Stimulated activated CD8-positive, alpha-beta memory T cell treated with anti-CD3 and anti-CD28 coated beads, Interleukin-7, amount 100 ng/mL, for 1 hour (primary cell): ENCODE results near the gene KLHL35.

Experiments used
- DNase-seq, 2 donors: peaks; one replicate each; pipeline ENCODE4 v3.0.0-alpha.2; 2020; ENCODE audit warnings: low read depth in 2 of 2

The KLHL35 gene

GRCh38 chr11:75432911-75433321, at the start of gene KLHL35:
TSS of gene KLHL35 (minus strand) at chr11:75433203. CDS start at chr11:75430629, 2,574 bp downstream.
- no peak for DNase-seq

DNA sequence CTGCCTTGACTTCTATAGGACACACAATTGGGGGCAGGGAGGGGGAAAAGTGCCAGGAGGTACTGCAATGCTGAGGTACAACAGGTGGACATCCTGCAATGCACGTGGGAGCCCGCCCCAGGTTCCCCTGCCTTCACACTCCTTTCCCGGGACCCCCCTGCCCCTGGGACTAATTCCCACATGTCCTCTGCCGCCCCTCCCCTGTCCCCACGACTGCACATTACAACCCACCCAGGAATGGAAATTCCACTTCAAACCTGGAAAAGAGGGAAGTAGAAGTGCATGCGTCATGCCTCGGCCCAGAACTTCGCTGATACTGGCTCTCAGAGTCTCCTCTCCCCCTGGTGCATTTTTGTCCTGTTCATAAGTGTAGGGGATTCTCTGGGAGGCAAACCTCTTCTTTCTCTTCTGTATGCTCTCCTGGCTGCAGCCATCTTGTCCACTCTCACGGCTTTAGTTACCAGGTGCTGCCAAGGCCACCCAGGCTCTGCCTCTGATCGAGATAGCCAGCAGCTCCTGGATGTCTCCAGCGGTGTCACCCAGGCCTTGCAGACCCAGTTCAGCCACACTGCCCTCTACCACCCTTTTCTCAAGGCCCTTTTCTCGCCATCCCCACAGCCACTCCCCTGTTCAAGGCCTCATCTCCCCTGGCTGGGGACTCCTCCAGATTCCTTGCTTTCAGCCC, 49.1 kb upstream of the KLHL35 start:
- no peak for DNase-seq

DNA sequence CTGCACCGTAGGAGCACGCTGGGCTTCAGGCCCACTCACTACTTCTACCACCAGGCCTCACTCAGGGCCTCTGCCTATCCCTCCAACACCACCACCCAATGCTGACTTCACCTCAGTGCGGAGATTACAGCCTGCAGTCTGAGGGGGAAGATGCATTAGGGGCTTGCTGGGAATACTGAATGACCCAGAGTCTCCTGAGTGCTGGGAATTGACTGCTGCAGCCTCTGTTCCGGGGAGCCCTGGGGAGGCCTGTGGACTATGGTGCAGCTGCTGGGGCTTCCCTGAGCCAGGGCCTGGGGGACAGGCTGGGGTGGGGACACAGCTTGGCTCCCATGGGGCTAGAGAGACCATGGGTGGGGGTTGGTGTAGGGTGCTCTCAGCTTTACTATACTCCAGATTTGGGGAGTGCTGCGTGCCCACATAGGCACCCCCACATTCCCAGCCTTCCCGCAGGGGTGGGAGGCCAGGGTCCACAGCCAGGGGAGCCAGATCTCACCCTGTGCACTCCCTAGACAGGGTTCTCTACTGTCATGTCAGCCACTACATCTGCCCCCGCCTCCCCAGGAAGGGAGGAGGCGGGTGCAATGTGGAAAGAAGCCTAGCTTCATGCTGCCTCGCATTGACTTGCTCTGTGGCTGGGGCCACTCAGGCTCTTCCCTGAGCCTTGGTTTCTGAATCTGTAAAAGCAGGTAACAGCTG, 48.4 kb upstream of the KLHL35 start:
- DNase-seq: no peak

DNA sequence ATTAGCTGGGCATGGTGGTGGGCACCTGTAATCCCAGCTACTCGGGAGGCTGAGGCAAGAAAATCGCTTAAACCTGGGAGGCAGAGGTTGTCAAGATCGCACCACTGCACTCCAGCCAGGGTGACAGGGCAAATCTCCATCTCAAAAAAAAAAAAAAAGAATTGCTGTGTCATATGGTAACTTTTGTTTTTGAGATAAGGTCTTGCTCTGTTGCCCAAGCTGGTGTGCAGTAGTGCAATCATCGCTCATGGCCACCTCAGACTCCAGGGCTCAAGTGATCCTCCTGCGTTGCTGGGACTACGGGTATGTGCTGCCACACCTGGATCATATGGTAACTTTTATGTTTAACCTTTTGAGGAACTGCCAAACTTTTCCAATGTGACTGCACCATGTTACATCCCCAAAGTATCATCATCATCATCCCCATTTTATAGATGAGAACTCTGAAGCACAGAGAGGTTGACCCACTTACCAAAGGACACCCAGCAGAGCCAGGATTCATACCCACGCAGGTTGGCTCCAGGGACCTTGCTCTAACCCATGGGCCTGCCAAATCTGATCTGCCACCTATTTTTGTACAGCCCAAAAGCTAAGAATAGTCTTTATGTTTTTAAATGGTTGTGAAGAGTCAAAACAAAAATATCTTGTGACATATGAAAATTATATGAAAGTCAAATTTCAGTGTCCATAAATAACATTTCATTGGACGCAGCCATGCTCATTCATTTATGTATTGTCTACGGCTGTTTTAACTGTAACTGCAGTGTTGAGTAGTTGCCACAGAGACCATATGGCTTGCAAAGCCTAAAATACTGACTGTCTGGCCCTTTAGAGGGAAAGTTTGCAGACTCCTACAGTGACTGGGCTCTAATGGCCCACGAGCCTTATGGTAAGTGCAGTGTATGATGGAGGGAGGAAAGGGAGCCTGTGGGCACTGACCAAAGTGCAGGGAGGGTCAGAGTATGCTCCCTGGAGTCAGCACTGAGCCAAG, 47.5 kb upstream of the KLHL35 start:
- DNase-seq: no peak

DNA sequence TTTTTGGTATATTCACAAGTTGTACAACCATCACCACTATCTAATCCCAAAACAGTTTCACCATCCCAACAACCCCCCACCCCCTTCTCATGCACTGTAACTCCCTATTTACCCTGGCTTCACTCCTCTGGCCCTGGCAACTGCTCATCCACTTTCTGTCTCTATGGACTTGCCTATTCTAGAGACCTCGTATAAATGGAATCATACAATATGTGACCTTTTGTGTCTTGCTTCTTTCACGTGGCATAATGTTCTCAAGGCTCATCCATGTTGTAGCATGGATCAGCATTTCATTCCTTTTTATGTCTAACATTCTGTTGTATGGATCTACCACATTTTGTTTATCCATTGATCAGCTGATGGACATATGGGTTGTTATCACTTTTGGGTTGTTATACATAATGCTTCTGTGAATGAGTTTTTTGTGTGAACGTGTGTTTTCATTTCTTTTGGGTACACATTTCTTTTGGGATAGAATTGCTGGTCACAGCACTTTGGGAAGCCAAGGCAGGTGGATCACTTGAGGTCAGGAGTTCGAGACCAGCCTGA, 46.7 kb upstream of the KLHL35 start:
- DNase-seq: no peak

GRCh38 chr11:75478783-75479596, 46.0 kb upstream of the KLHL35 start:
- no peak for DNase-seq

DNA sequence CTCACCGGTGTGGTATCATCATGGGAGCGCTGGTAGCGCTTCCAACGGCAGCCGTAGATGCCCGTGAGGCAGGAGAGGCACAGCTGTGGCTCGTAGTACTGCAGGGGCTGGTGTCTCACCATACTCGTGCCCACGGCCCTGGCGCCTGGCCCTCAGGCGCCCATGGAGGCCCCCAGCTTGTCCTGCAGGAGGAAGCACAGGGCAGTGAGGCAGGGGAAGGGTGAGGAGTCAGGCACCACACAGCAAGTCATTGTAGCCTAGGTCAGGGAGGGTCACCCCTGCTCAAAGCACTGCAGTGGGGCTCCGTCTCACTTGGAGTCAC, 44.6 kb upstream of the KLHL35 start:
- DNase-seq: no peak

DNA sequence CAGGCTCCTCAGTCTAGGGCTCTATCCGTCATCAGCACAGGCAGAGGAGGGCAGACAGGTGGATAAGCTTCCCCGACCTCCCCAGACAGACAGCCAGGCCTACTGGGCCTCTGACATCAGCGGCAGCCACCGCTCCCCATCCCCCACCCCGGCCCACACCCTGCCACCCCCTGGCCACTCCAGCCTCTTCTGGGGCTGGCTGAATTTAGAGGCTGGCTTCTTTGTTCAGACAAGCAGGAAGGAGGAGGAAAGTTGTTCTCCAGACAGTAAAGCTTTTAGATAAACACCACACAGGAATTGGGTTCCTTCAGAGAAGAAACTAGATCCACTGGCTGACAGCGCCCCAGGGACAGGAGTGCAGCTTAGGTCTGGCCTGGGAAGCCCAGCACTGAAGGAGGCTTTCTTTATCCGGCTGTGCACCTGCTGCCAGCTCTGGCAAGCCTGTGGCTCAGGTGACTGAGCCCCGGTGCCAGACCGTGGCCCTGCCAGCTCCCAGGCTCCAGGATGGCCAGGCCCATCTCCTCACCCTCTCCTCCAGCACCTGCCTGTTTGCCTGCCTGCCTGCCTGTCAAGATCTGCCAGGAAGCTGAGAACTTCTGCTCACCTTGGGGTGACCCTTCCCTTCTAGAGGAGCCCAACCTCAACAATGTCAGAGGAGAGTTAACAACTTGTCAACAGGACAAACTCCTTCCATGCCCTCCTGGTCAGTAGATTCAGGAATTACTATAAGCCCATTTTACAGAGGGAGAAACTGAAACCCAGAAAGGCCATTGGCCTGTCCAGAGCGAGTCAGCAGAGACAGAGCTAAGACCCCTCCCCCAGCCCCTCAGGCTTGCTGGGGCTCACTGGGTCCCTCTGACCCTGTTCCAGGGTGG, 44.0 kb upstream of the KLHL35 start:
- DNase-seq: no peak

GRCh38 chr11:75475767-75476650, 43.0 kb upstream of the KLHL35 start:
- DNase-seq: no peak

DNA sequence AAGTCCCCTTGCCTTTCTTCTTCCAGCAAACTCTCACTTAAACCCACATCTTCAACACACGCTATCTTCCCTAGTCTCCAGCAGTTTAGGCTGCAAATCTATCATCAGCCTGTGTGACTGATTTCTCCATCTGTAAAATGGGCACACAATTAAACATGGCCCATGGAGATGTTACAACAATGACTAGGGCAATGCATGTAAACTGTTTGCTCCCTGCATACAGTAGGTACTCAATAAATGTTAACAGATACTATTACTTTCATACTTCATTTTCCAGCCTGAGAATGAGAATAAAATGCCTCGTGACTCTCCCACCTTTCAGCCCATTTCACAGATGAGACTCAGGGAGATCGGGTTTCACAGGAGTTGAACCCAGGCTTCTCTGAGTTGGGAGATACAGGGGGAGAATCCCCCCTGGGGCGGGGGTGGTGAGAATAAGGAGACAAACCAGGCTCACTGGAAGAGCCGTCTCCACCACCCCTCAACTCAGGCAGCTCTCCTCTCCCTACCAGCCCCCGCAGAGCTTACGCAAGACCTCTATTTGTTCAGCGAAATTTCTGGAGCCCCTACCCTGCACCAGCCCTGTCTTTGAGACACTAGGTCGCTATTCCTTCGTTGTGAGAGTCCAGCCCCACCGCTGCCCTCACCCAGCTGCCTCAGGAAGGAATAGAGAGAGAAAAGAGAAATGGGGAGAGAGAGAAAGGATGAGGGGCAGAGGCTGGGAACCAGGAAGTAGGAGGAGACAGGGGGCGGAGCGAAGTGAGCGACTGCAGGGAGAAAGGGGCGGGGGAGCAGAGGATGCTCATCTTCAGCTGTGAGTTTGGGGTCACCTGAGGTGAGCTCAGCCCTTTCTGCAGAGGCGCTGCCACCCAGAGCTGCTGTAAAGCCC, 42.1 kb upstream of the KLHL35 start:
- peak; percentile 11 to 15 for DNase-seq

GRCh38 chr11:75474240-75474639, 41.2 kb upstream of the KLHL35 start:
- no peak for DNase-seq

GRCh38 chr11:75473684-75474083, 40.7 kb upstream of the KLHL35 start:
- DNase-seq: no peak

GRCh38 chr11:75472081-75472732, 39.2 kb upstream of the KLHL35 start:
- no peak for DNase-seq

DNA sequence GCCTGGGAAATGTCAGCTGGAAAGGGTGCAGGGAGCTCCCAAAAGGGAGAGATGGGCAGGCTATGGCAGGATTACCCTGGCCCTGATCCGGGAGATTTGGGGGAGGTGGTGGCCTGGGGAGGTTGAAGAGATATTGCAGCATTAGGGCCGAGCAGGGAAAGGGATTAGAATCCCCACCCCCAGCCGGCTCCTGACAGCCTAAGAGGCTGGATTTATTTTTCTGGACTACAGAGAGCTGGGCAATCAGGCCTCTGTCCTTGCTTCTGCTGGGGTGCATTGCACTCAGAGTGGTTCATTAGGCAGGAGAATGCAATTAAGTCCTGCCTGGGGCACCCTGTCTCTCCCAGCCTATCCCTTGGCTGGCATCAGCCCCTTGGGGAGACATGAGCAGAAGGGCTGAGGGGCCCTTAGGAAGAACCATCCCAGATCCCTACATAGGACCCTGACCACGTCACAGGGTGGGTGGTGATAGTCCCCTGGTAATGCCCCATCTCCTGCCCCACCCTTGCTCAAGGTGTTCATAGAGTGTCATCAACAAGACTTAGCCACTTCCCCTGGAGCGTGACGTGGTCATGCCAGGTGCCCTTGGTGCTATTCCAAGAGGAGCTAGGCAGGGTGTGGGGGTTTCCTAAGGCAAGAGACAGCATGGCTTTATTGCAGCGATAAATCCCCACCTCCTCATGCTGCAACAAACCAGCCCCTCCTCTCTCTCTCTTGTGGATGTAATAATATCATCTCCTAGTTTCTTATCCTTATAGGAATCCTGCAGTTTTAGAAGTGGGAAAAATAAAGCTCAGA, 38.4 kb upstream of the KLHL35 start:
- no peak for DNase-seq

GRCh38 chr11:75470476-75471080, 37.6 kb upstream of the KLHL35 start:
- DNase-seq: no peak

DNA sequence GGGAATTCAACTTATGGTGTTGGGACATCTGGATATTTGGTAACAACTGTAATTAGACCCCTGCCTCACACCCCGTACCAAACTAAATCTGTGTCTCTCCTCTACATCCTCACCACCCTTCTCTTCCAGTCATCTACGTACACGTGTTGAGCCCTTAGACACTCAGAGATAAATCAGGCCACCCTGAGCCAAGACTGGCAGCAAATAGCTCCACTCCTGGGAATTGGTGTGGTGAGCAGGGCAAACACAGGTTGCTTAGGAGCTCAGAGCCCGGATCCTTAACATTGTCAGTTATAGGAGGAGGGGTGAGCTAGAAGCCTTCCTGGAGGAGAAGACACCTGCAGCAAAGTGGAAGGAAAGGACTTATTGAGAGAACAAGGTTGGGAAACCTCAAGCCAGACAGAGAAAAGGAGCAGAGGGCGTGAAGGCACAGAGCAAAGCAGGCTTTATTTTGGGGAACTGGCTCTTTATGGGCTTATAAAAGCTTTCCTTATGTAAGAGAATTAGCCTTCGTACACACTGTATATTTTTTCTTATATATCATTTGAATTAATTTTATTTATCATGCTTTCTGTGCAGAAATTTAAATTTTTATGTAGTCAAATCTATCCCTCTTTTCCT, 36.9 kb upstream of the KLHL35 start:
- no peak for DNase-seq
